Activated CD8-positive, alpha-beta memory T cell treated with anti-CD3 and anti-CD28 coated beads, Interleukin-2, amount 50 U/mL, for 24 hours (primary cell): ENCODE measurements around the gene ZBTB46.

Experiments used
- DNase-seq: peaks from one replicate; pipeline ENCODE4 v3.0.0-alpha.2; 2020; ENCODE audit errors: extremely low read depth

Gene ZBTB46

GRCh38 chr20:63704749-63705117 lies 126.3 kb downstream of the ZBTB46 start:
- DNase-seq, result no peak

- DNase-seq, result no peak
These were observed 126.9 kb downstream of the ZBTB46 start for GRCh38 chr20:63703976-63704748.

- DNase-seq, result no peak
These were observed 127.5 kb downstream of the ZBTB46 start for GRCh38 chr20:63703471-63703975.

- DNase-seq, result no peak
These were observed 128.2 kb downstream of the ZBTB46 start for GRCh38 chr20:63702751-63703470.

- DNase-seq, result no peak
These were observed 128.9 kb downstream of the ZBTB46 start for GRCh38 chr20:63702036-63702665.

GRCh38 chr20:63701329-63702035 lies 129.6 kb downstream of the ZBTB46 start:
- DNase-seq, result no peak

GRCh38 chr20:63701051-63701328 lies 130.1 kb downstream of the ZBTB46 start:
- no peak for DNase-seq

GRCh38 chr20:63700199-63701050 lies 130.6 kb downstream of the ZBTB46 start:
- DNase-seq, result no peak

- no peak for DNase-seq
These were observed 131.4 kb downstream of the ZBTB46 start for GRCh38 chr20:63699466-63700198.

GRCh38 chr20:63698739-63699465 lies 132.2 kb downstream of the ZBTB46 start:
- DNase-seq, result no peak

- DNase-seq, result no peak
These were observed 133.1 kb downstream of the ZBTB46 start for GRCh38 chr20:63697868-63698545.

- no peak for DNase-seq
These were observed 133.7 kb downstream of the ZBTB46 start for GRCh38 chr20:63697357-63697867.

GRCh38 chr20:63696628-63697356 lies 134.3 kb downstream of the ZBTB46 start, which contains the start of gene TNFRSF6B:
TSS of gene TNFRSF6B (plus strand) at chr20:63696652. CDS start at chr20:63696768, 116 bp downstream.
- DNase-seq, result no peak

- DNase-seq, result no peak
These were observed 134.8 kb downstream of the ZBTB46 start for GRCh38 chr20:63696306-63696627.

GRCh38 chr20:63695424-63696305 lies 135.4 kb downstream of the ZBTB46 start:
- DNase-seq, result no peak

- DNase-seq, result no peak
These were observed 136.3 kb downstream of the ZBTB46 start for GRCh38 chr20:63694584-63695423.
